ENCODE measurements around the gene UCP1. TPM values are rescaled to one million over a fixed set of nuclear protein-coding genes. Genes with fewer than 3 reads are reported as not detected.
A peak's percentile ranks its signal among the peaks of the same experiment; 100 is the strongest.

UCP1 gene, protein sequence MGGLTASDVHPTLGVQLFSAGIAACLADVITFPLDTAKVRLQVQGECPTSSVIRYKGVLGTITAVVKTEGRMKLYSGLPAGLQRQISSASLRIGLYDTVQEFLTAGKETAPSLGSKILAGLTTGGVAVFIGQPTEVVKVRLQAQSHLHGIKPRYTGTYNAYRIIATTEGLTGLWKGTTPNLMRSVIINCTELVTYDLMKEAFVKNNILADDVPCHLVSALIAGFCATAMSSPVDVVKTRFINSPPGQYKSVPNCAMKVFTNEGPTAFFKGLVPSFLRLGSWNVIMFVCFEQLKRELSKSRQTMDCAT
- polyA plus RNA-seq (not detected in 3 replicates), polyA minus RNA-seq (not detected in 3 replicates)
- not detected for polyA plus RNA-seq (2011; ENCODE audit: low read depth)
- not detected in 2 replicates for polyA plus RNA-seq (2011; cell fraction: cytosol; rRNA removed)
- not detected in 2 replicates for polyA plus RNA-seq (2011; cell fraction: nucleus; rRNA removed)
- not detected in 2 replicates for polyA plus RNA-seq (2012; ENCODE audit: low replicate concordance)
- not detected for polyA minus RNA-seq (2011; cell fraction: cytosol; rRNA and poly(A)+ RNA removed)
- polyA minus RNA-seq (2011; cell fraction: nucleus; rRNA and poly(A)+ RNA removed), result not detected in 2 replicates

DNA sequence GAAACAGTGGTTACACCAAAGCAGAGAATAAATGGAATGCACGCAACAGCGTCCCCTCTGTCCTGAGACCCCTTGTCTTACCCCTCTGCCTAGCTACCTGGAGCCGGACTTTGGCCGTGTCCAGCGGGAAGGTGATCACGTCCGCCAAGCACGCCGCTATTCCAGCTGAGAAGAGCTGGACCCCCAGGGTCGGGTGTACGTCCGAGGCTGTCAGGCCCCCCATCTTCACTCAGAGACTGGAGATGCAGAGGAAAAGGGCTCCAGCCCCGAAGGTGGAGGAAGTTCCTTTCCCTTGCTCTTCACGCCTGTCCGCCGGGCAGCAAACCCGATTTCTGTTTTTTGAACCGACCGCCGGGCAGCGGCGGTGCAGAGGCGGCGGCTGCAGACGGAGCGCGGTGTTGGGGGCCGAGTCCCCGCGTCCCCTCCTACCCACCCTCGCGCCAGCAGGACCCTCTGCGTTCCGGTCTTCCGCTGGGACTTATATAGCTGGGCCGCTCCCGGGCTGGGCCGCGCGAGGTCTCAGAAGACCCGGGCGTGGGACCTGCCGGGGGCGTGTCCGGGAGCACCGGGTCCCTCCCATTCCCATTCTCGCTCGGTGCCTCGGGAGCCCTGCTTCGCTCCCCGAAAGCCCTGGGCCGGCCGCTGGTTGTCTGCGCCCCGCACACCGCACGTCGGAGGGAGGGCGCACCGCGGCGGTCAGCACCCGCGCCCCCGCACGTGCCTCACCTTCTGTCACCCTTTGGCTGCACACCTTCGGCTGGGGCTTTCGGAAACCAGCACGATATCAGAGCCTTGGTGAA, at the start of gene UCP1:
UCP1 (minus strand) TSS at position 455 of the 800 bp plus-strand sequence; CDS start at position 223, 232 bp downstream.
- no peaks in the 10 kb centered on the region for H3K79me2 ChIP-seq (ENCODE audit: control insufficient read depth, insufficient read depth, low read length)
- no peak within 1 kb of the TSS for H3K27ac ChIP-seq (ENCODE audit: control insufficient read depth, insufficient read depth, low read length)
- no peaks in the 10 kb centered on the region for H4K20me1 ChIP-seq (ENCODE audit: control insufficient read depth, extremely low read depth, insufficient read depth, low read length)
- peak; percentile 84 for TF ChIP-seq EZH2 (IDR thresholded peaks at IDR 0.05; ENCODE audit: low read length)
- TF ChIP-seq, protein P1, sequence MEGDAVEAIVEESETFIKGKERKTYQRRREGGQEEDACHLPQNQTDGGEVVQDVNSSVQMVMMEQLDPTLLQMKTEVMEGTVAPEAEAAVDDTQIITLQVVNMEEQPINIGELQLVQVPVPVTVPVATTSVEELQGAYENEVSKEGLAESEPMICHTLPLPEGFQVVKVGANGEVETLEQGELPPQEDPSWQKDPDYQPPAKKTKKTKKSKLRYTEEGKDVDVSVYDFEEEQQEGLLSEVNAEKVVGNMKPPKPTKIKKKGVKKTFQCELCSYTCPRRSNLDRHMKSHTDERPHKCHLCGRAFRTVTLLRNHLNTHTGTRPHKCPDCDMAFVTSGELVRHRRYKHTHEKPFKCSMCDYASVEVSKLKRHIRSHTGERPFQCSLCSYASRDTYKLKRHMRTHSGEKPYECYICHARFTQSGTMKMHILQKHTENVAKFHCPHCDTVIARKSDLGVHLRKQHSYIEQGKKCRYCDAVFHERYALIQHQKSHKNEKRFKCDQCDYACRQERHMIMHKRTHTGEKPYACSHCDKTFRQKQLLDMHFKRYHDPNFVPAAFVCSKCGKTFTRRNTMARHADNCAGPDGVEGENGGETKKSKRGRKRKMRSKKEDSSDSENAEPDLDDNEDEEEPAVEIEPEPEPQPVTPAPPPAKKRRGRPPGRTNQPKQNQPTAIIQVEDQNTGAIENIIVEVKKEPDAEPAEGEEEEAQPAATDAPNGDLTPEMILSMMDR (optimal IDR thresholded peaks at IDR 0.05 in 1 of 3, IDR thresholded peaks at IDR 0.05 in 1 of 3, conservative IDR thresholded peaks at IDR 0.05 in 1 of 3; ENCODE audit: extremely low read depth in 1 of 3, insufficient read depth in 2 of 3, low read length in 3 of 3), result no peak
- H3K4me2 ChIP-seq (ENCODE audit: control insufficient read depth, extremely low read depth, insufficient read depth, low read depth, low read length), result peak within 1 kb of the TSS; percentile 86
- FAIRE-seq (no peak), DNase-seq (ENCODE audit: low read depth, low spot score) (no peak)
- H3K4me3 ChIP-seq (ENCODE audit: control insufficient read depth in 2 of 3, extremely low read depth in 1 of 3, insufficient read depth in 2 of 3, low read depth in 1 of 3, low read length in 3 of 3), result peak within 1 kb of the TSS; percentile 27 to 54 (median 36)
- H3K9me1 ChIP-seq (ENCODE audit: control insufficient read depth, extremely low read depth, insufficient read depth, low read length), result no peaks in the 10 kb centered on the region
- H3K9me3 ChIP-seq (ENCODE audit: control insufficient read depth, low read depth, low read length), result peaks cover 3% of the 10 kb centered on the region
- no peak within 1 kb of the TSS for H3K9ac ChIP-seq (ENCODE audit: control insufficient read depth, extremely low read depth, insufficient read depth, low read length)
- peak within 1 kb of the TSS; percentile 19 for H2AFZ ChIP-seq (ENCODE audit: control insufficient read depth, low read length)
- dilution Hi-C loops (cut with MboI; ENCODE audit: extremely low pct_ligation_motif_present, low sequenced_read_pairs), result no loop called here
- peaks cover 12% of the 10 kb centered on the region for H3K4me1 ChIP-seq (ENCODE audit: control insufficient read depth, extremely low read depth, insufficient read depth, low read length)
- no peaks in the 10 kb centered on the region for H3K36me3 ChIP-seq (ENCODE audit: control insufficient read depth in 2 of 2, extremely low read depth in 1 of 2, insufficient read depth in 2 of 2, low read length in 2 of 2)
- peaks cover 74% of the 10 kb centered on the region for H3K27me3 ChIP-seq (ENCODE audit: control insufficient read depth, extremely low read depth, insufficient read depth, low read length)

DNA sequence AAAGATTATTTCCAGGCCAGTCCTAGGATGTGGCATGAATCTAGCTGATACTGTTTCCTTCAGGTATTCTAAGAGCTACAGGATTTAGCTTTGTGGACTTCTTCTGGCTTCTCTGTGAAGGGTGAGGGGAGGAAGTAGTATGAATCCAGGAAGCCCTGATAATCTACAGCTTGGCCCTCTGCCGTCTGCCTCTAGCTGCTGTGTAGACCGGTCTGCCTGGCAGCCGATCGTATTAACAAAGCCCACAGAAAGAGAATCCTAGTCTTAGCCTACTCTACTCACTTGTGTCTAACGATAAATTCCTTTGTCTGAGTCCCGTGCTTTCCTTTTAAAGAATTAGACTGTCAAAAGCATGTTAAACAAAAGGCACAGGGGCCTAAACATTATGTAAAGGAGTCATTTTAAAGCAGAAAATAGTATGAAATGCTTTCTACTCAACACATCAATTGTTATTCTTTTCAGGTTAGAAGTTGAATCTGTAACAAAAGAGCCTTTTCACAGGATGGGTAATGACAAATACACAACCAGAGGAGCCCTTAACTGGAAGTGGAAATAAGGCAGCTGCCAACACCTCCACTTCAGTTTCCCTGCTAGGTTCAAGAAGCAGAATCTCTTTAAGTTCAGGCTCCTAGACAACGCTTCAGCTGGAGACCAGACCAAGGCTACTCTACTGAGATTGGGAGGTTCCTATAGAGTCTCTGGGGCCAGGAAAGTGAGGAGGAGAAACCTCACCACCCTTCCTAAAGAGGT, 48.9 kb upstream of the UCP1 start:
- DNase-seq (ENCODE audit: low read depth, low spot score) (no peak), FAIRE-seq (no peak)
- no peak overlapping the region for H3K9ac ChIP-seq (ENCODE audit: control insufficient read depth, extremely low read depth, insufficient read depth, low read length)
- no peak overlapping the region for H2AFZ ChIP-seq (ENCODE audit: control insufficient read depth, low read length)
- TF ChIP-seq, protein P1 (optimal IDR thresholded peaks at IDR 0.05 in 1 of 3, IDR thresholded peaks at IDR 0.05 in 1 of 3, conservative IDR thresholded peaks at IDR 0.05 in 1 of 3; ENCODE audit: extremely low read depth in 1 of 3, insufficient read depth in 2 of 3, low read length in 3 of 3), result no peak
- TF ChIP-seq EZH2 (IDR thresholded peaks at IDR 0.05; ENCODE audit: low read length), result no peak
- H3K27me3 ChIP-seq (ENCODE audit: control insufficient read depth, extremely low read depth, insufficient read depth, low read length), result no peaks in the 10 kb centered on the region
- H3K79me2 ChIP-seq (ENCODE audit: control insufficient read depth, insufficient read depth, low read length), result no peaks in the 10 kb centered on the region
- dilution Hi-C loops (cut with MboI; ENCODE audit: extremely low pct_ligation_motif_present, low sequenced_read_pairs), result no loop called here
- H3K9me3 ChIP-seq (ENCODE audit: control insufficient read depth, low read depth, low read length), result no peaks in the 10 kb centered on the region
- no peaks in the 10 kb centered on the region for H4K20me1 ChIP-seq (ENCODE audit: control insufficient read depth, extremely low read depth, insufficient read depth, low read length)
- H3K36me3 ChIP-seq (ENCODE audit: control insufficient read depth in 2 of 2, extremely low read depth in 1 of 2, insufficient read depth in 2 of 2, low read length in 2 of 2), result peaks cover 0 to 5% of the 10 kb centered on the region in 2 experiments
- H3K27ac ChIP-seq (ENCODE audit: control insufficient read depth, insufficient read depth, low read length), result no peak overlapping the region
- H3K4me2 ChIP-seq (ENCODE audit: control insufficient read depth, extremely low read depth, insufficient read depth, low read depth, low read length), result no peak overlapping the region
- H3K9me1 ChIP-seq (ENCODE audit: control insufficient read depth, extremely low read depth, insufficient read depth, low read length), result no peaks in the 10 kb centered on the region
- H3K4me1 ChIP-seq (ENCODE audit: control insufficient read depth, extremely low read depth, insufficient read depth, low read length), result no peaks in the 10 kb centered on the region
- H3K4me3 ChIP-seq (ENCODE audit: control insufficient read depth in 2 of 3, extremely low read depth in 1 of 3, insufficient read depth in 2 of 3, low read depth in 1 of 3, low read length in 3 of 3), result no peak overlapping the region

Data from keratinocyte (primary cell).